CD4-positive, alpha-beta T cell (primary cell): Measurements from ENCODE around the gene TNF. TPM values are rescaled to one million over a fixed set of nuclear protein-coding genes. Genes with fewer than 3 reads are reported as not detected.

Experiments used
- ATAC-seq: fragments of 200-7000 bp; cut with Tn5 transposase; one replicate; pipeline ENCODE4 v1.10.0; 2022; ENCODE audit warnings: mild to moderate bottlenecking; ENCODE audit not compliant: poor library complexity
- CTCF ChIA-PET: fragments of 350-600 bp; sonication (Branson Sonifier 250); formaldehyde crosslinking; loops from one replicate; lab custom pipeline; 2021; ENCODE audit warnings: antibody characterized with exemption, inconsistent platforms; lab: Charles Lee
- POLR2A ChIA-PET: fragments of 350-600 bp; sonication (Branson Sonifier 250); formaldehyde crosslinking; loops from one replicate; lab custom pipeline; 2021; ENCODE audit warnings: antibody characterized with exemption, inconsistent platforms; lab: Charles Lee
- DNase-seq, 14 experiments: peaks; one replicate each; pipeline ENCODE4 v3.0.0-alpha.2; 2013 to 2020; ENCODE audit warnings: mixed read lengths in 2 of 14
- H3K27ac ChIP-seq, 2 donors: one replicate each; pipeline versions ENCODE4 v1.5.1 to v1.7.0; 2013; ENCODE audit warnings: low read length in 2 of 2, low read depth in 1 of 2, mild to moderate bottlenecking in 1 of 2
- H3K27me3 ChIP-seq, 2 experiments: 1 replicate in 1 of 2; 2 replicates in 1 of 2; pipeline versions ENCODE4 v1.6.1 to v1.7.0; 2013; ENCODE audit warnings: low read length in 2 of 2, control low read depth in 1 of 2, mild to moderate bottlenecking in 1 of 2, moderate library complexity in 1 of 2; ENCODE audit not compliant: insufficient read depth in 2 of 2, control insufficient read depth in 1 of 2
- H3K36me3 ChIP-seq: one replicate; pipeline ENCODE4 v1.6.1; 2013; ENCODE audit warnings: low read length, control low read depth; ENCODE audit not compliant: insufficient read depth
- H3K4me1 ChIP-seq: one replicate; pipeline ENCODE4 v1.6.1; 2013; ENCODE audit warnings: low read length, control low read depth; ENCODE audit not compliant: insufficient read depth
- H3K4me3 ChIP-seq: one replicate; pipeline ENCODE4 v1.5.1; 2013; ENCODE audit warnings: mild to moderate bottlenecking, low read length, moderate library complexity
- H3K9me3 ChIP-seq, 2 experiments: 1 replicate in 1 of 2; 2 replicates in 1 of 2; pipeline versions ENCODE4 v1.6.1 to v1.7.0; 2013; ENCODE audit warnings: low read length in 2 of 2, mild to moderate bottlenecking in 2 of 2, control low read depth in 1 of 2, moderate library complexity in 1 of 2; ENCODE audit not compliant: control insufficient read depth in 1 of 2, insufficient read depth in 1 of 2
- H3K27ac Mint-ChIP-seq: one replicate; pipeline ENCODE4 v1.8.0; 2020; ENCODE audit warnings: mixed read lengths
- H3K27me3 Mint-ChIP-seq: one replicate; pipeline ENCODE4 v1.8.0; 2021; ENCODE audit warnings: mixed read lengths
- H3K36me3 Mint-ChIP-seq: one replicate; pipeline ENCODE4 v1.8.0; 2021; ENCODE audit warnings: low read depth, mixed read lengths
- H3K4me1 Mint-ChIP-seq: one replicate; pipeline ENCODE4 v1.8.0; 2021; ENCODE audit warnings: low read depth, mixed read lengths
- H3K4me3 Mint-ChIP-seq: one replicate; pipeline ENCODE4 v1.8.0; 2020; ENCODE audit warnings: mild to moderate bottlenecking, mixed read lengths
- H3K9me3 Mint-ChIP-seq: one replicate; pipeline ENCODE4 v1.8.0; 2020; ENCODE audit warnings: mixed read lengths
- CTCF ChIP-seq: fragments of 200-600 bp; IDR thresholded peaks from one replicate; pipeline ENCODE4 v1.8.0; 2022; ENCODE audit warnings: antibody characterized with exemption, mild to moderate bottlenecking
- intact Hi-C, 2 experiments: fragments of 100-400 bp; cut with DNase I in 1 of 2; cut with micrococcal nuclease in 1 of 2; formaldehyde crosslinking; loops; one replicate each; pipeline versions ENCODE4 v1.15.1 to v1.9.0; 2023 to 2025; cut with DNase I, micrococcal nuclease
- total RNA-seq, 174 experiments: library from RNA in 2 of 174; stranded (reverse) in 2 of 174; gene quantifications; one replicate each; pipeline ENCODE4 v1.2.3 and lab custom pipeline; 2021 to 2026

TNF gene
- total RNA-seq, 2 experiments from 2014 or later, result 33.1 to 34.2 TPM

- DNase-seq (peak; percentile 51 to 87 (median 67)), ATAC-seq (peak; percentile 56)
- Histone ChIP-seq H3K4me3 (peak overlapping the region; percentile 91), H3K27me3 (no peaks in the 10 kb centered on the region), H3K36me3 (peaks cover 44% of the 10 kb centered on the region), H3K4me1 (peaks cover 48% of the 10 kb centered on the region), H3K9me3 (no peaks in the 10 kb centered on the region), H3K27ac (peak overlapping the region; percentile 94 to 95)
- Mint-ChIP-seq H3K27ac (peak overlapping the region; percentile 99), H3K9me3 (no peaks in the 10 kb centered on the region), H3K27me3 (no peaks in the 10 kb centered on the region), H3K4me1 (peaks cover 54% of the 10 kb centered on the region), H3K36me3 (peaks cover 53% of the 10 kb centered on the region), H3K4me3 (peak overlapping the region; percentile 96)
- intact Hi-C loops, result loop anchor here (2.0 to 5.0 kb wide), 2 partner anchors 294 to 416 kb away; partner anchors contain the start of genes NELFE (in 1 of the 2) and SKIC2 (in 1 of the 2)
- no peak for TF ChIP-seq CTCF
- POLR2A ChIA-PET, result interaction anchor here (0.6 to 4.2 kb wide), 53 partner anchors 9 to 1303 kb away, joined by 3 to 106 read pairs (median 6); partner anchors contain the start of genes ABHD16A, AIF1, ATF6B and BAG6
- CTCF ChIA-PET, result interaction anchor here (1.4 to 3.9 kb wide), 6 partner anchors 10 to 58 kb away, joined by 3 to 30 read pairs (median 8); no protein-coding TSS in a partner anchor
Measured at GRCh38 chr6:31541059-31541657, 34.2 kb upstream of the TNF start.

GRCh38 chr6:31541658-31542521, 33.5 kb upstream of the TNF start, which contains the start of gene DDX39B:
TSS of gene DDX39B (minus strand) at chr6:31542003. CDS start at chr6:31540532, 1,471 bp downstream.
- H3K4me1 Mint-ChIP-seq, result peaks cover 56% of the 10 kb centered on the region
- no peaks in the 10 kb centered on the region for H3K27me3 Mint-ChIP-seq
- intact Hi-C loops, result loop anchor here (1.0 to 5.0 kb wide), 5 partner anchors 45 to 415 kb away; partner anchors contain the start of genes NELFE (in 1 of the 2) and SKIC2 (in 1 of the 2)
- POLR2A ChIA-PET, result interaction anchor here (0.7 to 4.2 kb wide), 52 partner anchors 9 to 1303 kb away, joined by 3 to 106 read pairs (median 6); partner anchors contain the start of genes ABHD16A, AIF1, ATF6B and BAG6
- DNase-seq, result peak; percentile 87 to 99 (median 92)
- peak within 1 kb of the TSS; percentile 94 to 95 for H3K27ac ChIP-seq
- peak within 1 kb of the TSS; percentile 99 for H3K27ac Mint-ChIP-seq
- no peaks in the 10 kb centered on the region for H3K27me3 ChIP-seq
- peak within 1 kb of the TSS; percentile 91 for H3K4me3 ChIP-seq
- CTCF ChIA-PET, result interaction anchor here (1.3 to 3.9 kb wide), 8 partner anchors 9 to 57 kb away, joined by 3 to 30 read pairs (median 8); no protein-coding TSS in a partner anchor
- H3K9me3 Mint-ChIP-seq, result no peaks in the 10 kb centered on the region
- ATAC-seq, result peak; percentile 71
- TF ChIP-seq CTCF, result no peak
- H3K9me3 ChIP-seq, result no peaks in the 10 kb centered on the region
- peaks cover 47% of the 10 kb centered on the region for H3K36me3 Mint-ChIP-seq
- peaks cover 37% of the 10 kb centered on the region for H3K36me3 ChIP-seq
- H3K4me3 Mint-ChIP-seq, result peak within 1 kb of the TSS; percentile 96
- peaks cover 53% of the 10 kb centered on the region for H3K4me1 ChIP-seq

- H3K4me1 Mint-ChIP-seq, result peaks cover 62% of the 10 kb centered on the region
- ChIA-PET POLR2A (interaction anchor here (0.9 to 4.2 kb wide), 2 partner anchors 34 to 39 kb away, joined by 3 to 106 read pairs; partner anchors contain the start of genes LST1 and LTB), CTCF (interaction anchor here (11.8 kb wide), 1 partner anchor 53 kb away, joined by 284 read pairs; the partner anchor contains the start of gene NCR3)
- Histone ChIP-seq H3K4me3 (no peak overlapping the region), H3K36me3 (peaks cover 19% of the 10 kb centered on the region), H3K27me3 (no peaks in the 10 kb centered on the region), H3K27ac (no peak overlapping the region), H3K9me3 (no peaks in the 10 kb centered on the region), H3K4me1 (peaks cover 59% of the 10 kb centered on the region)
- H3K27ac Mint-ChIP-seq, result no peak overlapping the region
- no peak for TF ChIP-seq CTCF
- H3K9me3 Mint-ChIP-seq, result no peaks in the 10 kb centered on the region
- H3K36me3 Mint-ChIP-seq, result peaks cover 35% of the 10 kb centered on the region
- H3K27me3 Mint-ChIP-seq, result no peaks in the 10 kb centered on the region
- DNase-seq, result no peak
- H3K4me3 Mint-ChIP-seq, result no peak overlapping the region
- no peak for ATAC-seq
- intact Hi-C loops, result loop anchor here in 1 of 2 experiments (5.0 kb wide), 1 partner anchor 414 kb away; the partner anchor contains the start of genes NELFE and SKIC2
Measured at GRCh38 chr6:31543639-31544038, 31.7 kb upstream of the TNF start.
